ENCODE data around the gene PIM3. TPM values are rescaled to one million over a fixed set of nuclear protein-coding genes. Genes with fewer than 3 reads are reported as not detected.
"Not testable (repeated sequence)": the region's sequence is repeated elsewhere in the genome, so short reads cannot be mapped to it uniquely, and the experiment has no call there.

The PIM3 gene
- total RNA-seq, 5 donors from 2014 or later (not counting 1 experiment from before 2014, with no cell fraction given) = 61.5 to 167 (median 65.0) TPM

DNA sequence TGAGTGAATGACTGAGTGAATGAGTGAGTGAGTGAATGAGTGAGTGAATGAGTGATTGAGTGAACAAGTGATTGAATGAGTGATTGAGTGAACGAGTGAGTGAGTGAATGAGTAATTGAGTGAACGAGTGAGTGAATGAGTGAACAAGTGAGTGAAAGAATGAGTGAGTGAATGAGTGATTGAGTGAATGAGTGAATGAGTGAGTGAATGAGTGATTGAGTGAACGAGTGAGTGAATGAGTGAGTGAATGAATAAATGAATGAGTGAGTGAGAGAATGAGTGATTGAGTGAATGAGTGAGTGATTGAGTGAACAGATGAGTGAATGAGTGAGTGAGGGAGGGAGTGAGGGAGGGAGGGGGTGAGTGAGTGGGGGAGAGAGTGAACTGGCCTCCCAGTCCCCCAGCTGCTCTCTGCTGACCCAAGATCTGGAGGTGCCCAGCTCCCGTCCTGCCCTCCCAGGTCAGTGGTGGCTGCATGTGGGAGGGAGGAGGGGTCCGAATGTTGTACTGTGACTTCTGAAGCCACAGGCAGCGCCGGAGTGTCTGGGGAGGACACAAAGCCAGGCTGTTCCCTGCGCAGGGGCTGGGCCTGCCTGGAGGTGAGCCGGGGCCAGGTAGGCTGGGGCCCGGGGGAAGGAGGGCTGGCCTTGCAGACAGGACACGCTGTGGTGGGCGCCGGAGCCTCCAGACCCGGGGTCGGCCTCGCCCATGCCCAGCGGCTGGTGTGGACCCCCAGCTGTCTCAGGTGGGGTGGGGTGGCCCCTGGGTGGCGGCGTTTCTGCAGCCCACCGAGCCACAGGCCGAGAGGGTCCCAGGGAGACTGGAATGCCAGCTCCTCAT, 17.8 kb upstream of the PIM3 start:
- Histone ChIP-seq H3K4me3 (ENCODE audit: control insufficient read depth in 1 of 2, extremely low read depth in 1 of 2, low read length in 1 of 2) (no peak overlapping the region), H3K27me3 (replicated peaks in 1 of 2; ENCODE audit: control insufficient read depth in 2 of 2, extremely low read depth in 1 of 2, insufficient read depth in 2 of 2, low read length in 1 of 2) (no peaks in the 10 kb centered on the region), H3K4me1 (ENCODE audit: control insufficient read depth in 1 of 2, extremely low read depth in 1 of 2, insufficient read depth in 2 of 2, low read length in 2 of 2) (peaks cover 5 to 31% of the 10 kb centered on the region in 2 experiments), H3K36me3 (ENCODE audit: control insufficient read depth in 2 of 2, extremely low read depth in 1 of 2, insufficient read depth in 1 of 2, low read length in 1 of 2) (no peaks in the 10 kb centered on the region), H3K9me3 (no peaks in the 10 kb centered on the region), H3K27ac (ENCODE audit: low read length) (no peak overlapping the region)
- peaks cover 12 to 21% (median 13%) of the 10 kb centered on the region in 3 donors for H3K4me1 Mint-ChIP-seq
- no peak for DNase-seq
- H3K9me3 Mint-ChIP-seq = peaks cover 0 to 2% (median 0%) of the 10 kb centered on the region in 3 donors
- peak in 2 of 4 experiments; percentile 28 to 37 for ATAC-seq (replicated peaks in 1 of 4)
- H3K4me3 Mint-ChIP-seq = no peak overlapping the region
- WGBS (ENCODE audit: insufficient coverage) = 92% methylated on average over 20 of the region's 21 CpGs
- no peaks in the 10 kb centered on the region for H3K36me3 Mint-ChIP-seq
- no peaks in the 10 kb centered on the region for H3K27me3 Mint-ChIP-seq
- POLR2A ChIA-PET = no interaction called here
- no peak overlapping the region for H3K27ac Mint-ChIP-seq
- CTCF ChIA-PET = no interaction called here

DNA sequence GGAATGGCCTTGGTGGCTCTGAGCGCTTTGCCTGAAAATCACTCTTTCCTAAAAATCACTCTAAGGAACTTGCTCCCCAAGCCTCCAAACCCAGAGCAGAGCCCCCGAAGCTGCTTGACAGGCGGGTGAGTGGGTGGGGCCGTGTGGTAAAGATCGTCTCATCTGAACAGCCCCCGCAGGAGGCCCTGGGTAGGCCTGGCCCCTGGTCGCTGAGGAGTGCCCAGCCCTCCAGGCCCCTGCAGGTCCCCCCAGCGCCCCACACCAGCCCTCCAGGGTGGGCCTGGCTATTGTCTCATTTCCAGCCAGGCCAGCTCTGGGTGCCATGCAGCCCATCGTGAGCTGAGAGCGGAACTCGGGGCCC, 17.2 kb upstream of the PIM3 start:
- peak overlapping the region in 1 of 2 donors; percentile 34 for H3K27ac Mint-ChIP-seq
- Histone ChIP-seq H3K4me1 (ENCODE audit: control insufficient read depth in 1 of 2, extremely low read depth in 1 of 2, insufficient read depth in 2 of 2, low read length in 2 of 2) (peaks cover 5 to 36% of the 10 kb centered on the region in 2 experiments), H3K4me3 (ENCODE audit: control insufficient read depth in 1 of 2, extremely low read depth in 1 of 2, low read length in 1 of 2) (no peak overlapping the region), H3K9me3 (no peaks in the 10 kb centered on the region), H3K27me3 (replicated peaks in 1 of 2; ENCODE audit: control insufficient read depth in 2 of 2, extremely low read depth in 1 of 2, insufficient read depth in 2 of 2, low read length in 1 of 2) (peaks cover 0 to 4% of the 10 kb centered on the region in 2 experiments), H3K36me3 (ENCODE audit: control insufficient read depth in 2 of 2, extremely low read depth in 1 of 2, insufficient read depth in 1 of 2, low read length in 1 of 2) (no peaks in the 10 kb centered on the region), H3K27ac (ENCODE audit: low read length) (no peak overlapping the region)
- ChIA-PET POLR2A (no interaction called here), CTCF (no interaction called here)
- no peak for DNase-seq
- WGBS (ENCODE audit: insufficient coverage) = 93% methylated on average over 10 of the region's 11 CpGs
- H3K4me1 Mint-ChIP-seq = peaks cover 12 to 21% (median 13%) of the 10 kb centered on the region in 3 donors
- H3K9me3 Mint-ChIP-seq = peaks cover 0 to 2% (median 0%) of the 10 kb centered on the region in 3 donors
- H3K27me3 Mint-ChIP-seq = no peaks in the 10 kb centered on the region
- no peak for ATAC-seq (replicated peaks in 1 of 4)
- H3K4me3 Mint-ChIP-seq = no peak overlapping the region
- no peaks in the 10 kb centered on the region for H3K36me3 Mint-ChIP-seq

DNA sequence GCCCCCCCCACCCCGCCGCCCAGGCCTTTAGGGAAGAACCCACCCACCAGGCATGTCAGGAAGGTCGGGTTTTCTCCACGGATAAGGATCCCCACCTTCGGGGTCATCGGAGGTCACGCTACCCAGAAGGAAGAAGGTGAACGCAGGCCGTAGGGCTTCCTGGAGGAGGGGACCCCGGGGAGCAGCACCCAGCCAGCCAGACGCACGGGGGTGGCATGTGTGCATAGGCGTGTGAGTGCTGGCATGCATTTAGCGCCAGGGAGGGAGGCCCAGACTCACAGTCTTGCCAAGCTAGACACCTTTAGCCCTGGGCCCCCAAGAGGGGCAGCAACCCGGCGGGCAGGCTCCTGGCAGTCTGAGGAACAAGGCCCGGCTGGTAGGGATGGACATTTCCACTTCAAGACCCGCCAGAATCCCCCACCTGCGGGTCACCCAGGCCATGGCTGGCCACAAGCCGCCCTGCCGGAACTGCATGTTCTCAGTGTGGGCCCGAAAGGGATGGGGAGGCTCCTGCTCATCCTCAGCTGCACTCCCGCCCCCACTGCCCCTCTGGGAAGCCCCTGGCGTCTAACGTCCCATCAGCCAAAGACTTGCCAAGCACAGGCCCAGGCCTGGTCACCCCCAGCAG, 16.7 kb upstream of the PIM3 start:
- ChIA-PET POLR2A (no interaction called here), CTCF (no interaction called here)
- Mint-ChIP-seq H3K4me3 (no peak overlapping the region), H3K27ac (peak overlapping the region in 1 of 2 donors; percentile 34), H3K9me3 (peaks cover 0 to 2% (median 0%) of the 10 kb centered on the region in 3 donors), H3K4me1 (peaks cover 12 to 18% (median 13%) of the 10 kb centered on the region in 3 donors), H3K27me3 (no peaks in the 10 kb centered on the region), H3K36me3 (no peaks in the 10 kb centered on the region)
- H3K27ac ChIP-seq (ENCODE audit: low read length) = peak overlapping the region; percentile 97
- 87% methylated on average over 11 of the region's 25 CpGs for WGBS (ENCODE audit: insufficient coverage)
- no peak overlapping the region for H3K4me3 ChIP-seq (ENCODE audit: control insufficient read depth in 1 of 2, extremely low read depth in 1 of 2, low read length in 1 of 2)
- H3K9me3 ChIP-seq = no peaks in the 10 kb centered on the region
- DNase-seq (no peak), ATAC-seq (replicated peaks in 1 of 4) (peak in 1 of 4 experiments; percentile 13)
- H3K4me1 ChIP-seq (ENCODE audit: control insufficient read depth in 1 of 2, extremely low read depth in 1 of 2, insufficient read depth in 2 of 2, low read length in 2 of 2) = peaks cover 5 to 38% of the 10 kb centered on the region in 2 experiments
- no peaks in the 10 kb centered on the region for H3K36me3 ChIP-seq (ENCODE audit: control insufficient read depth in 2 of 2, extremely low read depth in 1 of 2, insufficient read depth in 1 of 2, low read length in 1 of 2)
- peaks cover 0 to 4% of the 10 kb centered on the region in 2 experiments for H3K27me3 ChIP-seq (replicated peaks in 1 of 2; ENCODE audit: control insufficient read depth in 2 of 2, extremely low read depth in 1 of 2, insufficient read depth in 2 of 2, low read length in 1 of 2)

DNA sequence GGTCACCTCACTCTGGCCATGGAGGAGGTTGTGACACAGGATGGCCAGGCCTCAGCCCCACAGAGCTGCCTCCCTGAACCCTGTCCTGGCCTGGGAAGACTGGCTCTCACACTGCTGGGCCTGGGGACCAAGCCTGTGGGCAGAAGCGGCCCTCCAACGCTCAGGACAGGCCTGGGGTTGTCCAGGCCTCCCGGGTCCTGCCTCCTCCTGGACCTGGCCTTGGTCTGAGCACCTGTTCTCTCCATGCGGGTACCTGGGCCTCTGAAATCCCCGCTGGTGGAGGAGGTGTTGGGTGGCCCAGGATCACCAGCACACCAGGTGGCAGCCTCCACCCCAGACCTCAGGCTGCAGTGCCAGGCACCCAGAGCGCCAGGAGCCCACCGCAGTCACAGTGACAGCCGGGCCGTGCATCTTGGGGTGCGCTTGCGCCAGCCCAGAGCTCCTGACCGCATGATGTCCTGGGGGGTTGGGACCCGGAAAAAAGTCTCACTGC, 16.1 kb upstream of the PIM3 start:
- peak in 1 of 35 experiments; percentile 36 for DNase-seq
- peak in 2 of 4 experiments; percentile 22 to 46 for ATAC-seq (replicated peaks in 1 of 4)
- H3K4me3 Mint-ChIP-seq = no peak overlapping the region
- H3K4me1 ChIP-seq (ENCODE audit: control insufficient read depth in 1 of 2, extremely low read depth in 1 of 2, insufficient read depth in 2 of 2, low read length in 2 of 2) = peaks cover 5 to 38% of the 10 kb centered on the region in 2 experiments
- H3K4me1 Mint-ChIP-seq = peaks cover 12 to 18% (median 13%) of the 10 kb centered on the region in 3 donors
- H3K9me3 ChIP-seq = no peaks in the 10 kb centered on the region
- peaks cover 0 to 2% (median 0%) of the 10 kb centered on the region in 3 donors for H3K9me3 Mint-ChIP-seq
- H3K36me3 Mint-ChIP-seq = no peaks in the 10 kb centered on the region
- H3K4me3 ChIP-seq (ENCODE audit: control insufficient read depth in 1 of 2, extremely low read depth in 1 of 2, low read length in 1 of 2) = no peak overlapping the region
- H3K27ac ChIP-seq (ENCODE audit: low read length) = peak overlapping the region; percentile 97
- H3K27me3 Mint-ChIP-seq = no peaks in the 10 kb centered on the region
- peaks cover 0 to 4% of the 10 kb centered on the region in 2 experiments for H3K27me3 ChIP-seq (replicated peaks in 1 of 2; ENCODE audit: control insufficient read depth in 2 of 2, extremely low read depth in 1 of 2, insufficient read depth in 2 of 2, low read length in 1 of 2)
- peak overlapping the region in 1 of 2 donors; percentile 52 for H3K27ac Mint-ChIP-seq
- WGBS (ENCODE audit: insufficient coverage) = 87% methylated on average over 12 of the region's 13 CpGs
- H3K36me3 ChIP-seq (ENCODE audit: control insufficient read depth in 2 of 2, extremely low read depth in 1 of 2, insufficient read depth in 1 of 2, low read length in 1 of 2) = no peaks in the 10 kb centered on the region
- ChIA-PET CTCF (no interaction called here), POLR2A (no interaction called here)

DNA sequence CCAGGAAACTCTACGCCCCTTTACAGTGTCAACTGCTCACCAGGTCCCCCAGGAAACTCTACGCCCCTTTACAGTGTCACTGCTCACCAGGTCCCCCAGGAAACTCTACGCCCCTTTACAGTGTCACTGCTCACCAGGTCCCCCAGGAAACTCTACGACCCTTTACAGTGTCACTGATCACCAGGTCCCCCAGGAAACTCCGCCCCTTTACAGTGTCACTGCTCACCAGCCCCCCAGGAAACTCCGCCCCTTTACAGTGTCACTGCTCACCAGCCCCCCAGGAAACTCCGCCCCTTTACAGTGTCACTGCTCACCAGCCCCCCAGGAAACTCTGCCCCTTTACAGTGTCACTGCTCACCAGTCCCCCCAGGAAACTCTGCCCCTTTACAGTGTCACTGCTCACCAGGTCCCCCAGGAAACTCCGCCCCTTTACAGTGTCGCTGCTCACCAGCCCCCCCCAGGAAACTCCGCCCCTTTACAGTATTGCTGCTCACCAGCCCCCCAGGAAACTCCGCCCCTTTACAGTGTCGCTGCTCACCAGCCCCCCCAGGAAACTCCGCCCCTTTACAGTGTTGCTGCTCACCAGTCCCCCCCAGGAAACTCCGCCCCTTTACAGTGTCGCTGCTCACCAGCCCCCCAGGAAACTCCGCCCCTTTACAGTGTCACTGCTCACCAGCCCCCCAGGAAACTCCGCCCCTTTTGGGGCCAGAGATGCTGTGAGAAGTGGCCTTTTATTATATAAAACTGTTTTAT, 15.4 kb upstream of the PIM3 start:
- not testable (repeated sequence) for H3K9me3 ChIP-seq
- ATAC-seq (replicated peaks in 1 of 4) = peak in 3 of 4 experiments; percentile 18 to 70 (median 33)

More for the DNA sequence above, 15.4 kb upstream of the PIM3 start:
- CTCF ChIA-PET; H3K27me3 ChIP-seq (replicated peaks in 1 of 2; ENCODE audit: control insufficient read depth in 2 of 2, extremely low read depth in 1 of 2, insufficient read depth in 2 of 2, low read length in 1 of 2); H3K27me3 Mint-ChIP-seq; H3K9me3 Mint-ChIP-seq; H3K36me3 ChIP-seq (ENCODE audit: control insufficient read depth in 2 of 2, extremely low read depth in 1 of 2, insufficient read depth in 1 of 2, low read length in 1 of 2); H3K4me3 ChIP-seq (ENCODE audit: control insufficient read depth in 1 of 2, extremely low read depth in 1 of 2, low read length in 1 of 2); H3K36me3 Mint-ChIP-seq; POLR2A ChIA-PET: not testable (repeated sequence)
- Mint-ChIP-seq H3K4me3 (peak overlapping the region in 1 of 3 donors; percentile 54), H3K27ac (peak overlapping the region; percentile 92 to 93), H3K4me1 (peaks cover 12 to 18% (median 13%) of the 10 kb centered on the region in 3 donors)
- Histone ChIP-seq H3K27ac (ENCODE audit: low read length) (peak overlapping the region; percentile 97), H3K4me1 (ENCODE audit: control insufficient read depth in 1 of 2, extremely low read depth in 1 of 2, insufficient read depth in 2 of 2, low read length in 2 of 2) (peaks cover 5 to 41% of the 10 kb centered on the region in 2 experiments)
- WGBS (ENCODE audit: insufficient coverage) = 92% methylated on average over 4 of the region's 17 CpGs
- peak in 33 of 35 experiments; percentile 44 to 87 (median 73) for DNase-seq

Data from T-cell (primary cell).